ENCODE results near the gene MX2. TPM values are rescaled to one million over a fixed set of nuclear protein-coding genes. Genes with fewer than 3 reads are reported as not detected.

MX2 gene
- total and polyA plus RNA-seq, 2 of the 8 experiments (the other 6 are each of a cell fraction or from before 2014, with no cell fraction given), result 3.1 to 8.9 TPM

DNA sequence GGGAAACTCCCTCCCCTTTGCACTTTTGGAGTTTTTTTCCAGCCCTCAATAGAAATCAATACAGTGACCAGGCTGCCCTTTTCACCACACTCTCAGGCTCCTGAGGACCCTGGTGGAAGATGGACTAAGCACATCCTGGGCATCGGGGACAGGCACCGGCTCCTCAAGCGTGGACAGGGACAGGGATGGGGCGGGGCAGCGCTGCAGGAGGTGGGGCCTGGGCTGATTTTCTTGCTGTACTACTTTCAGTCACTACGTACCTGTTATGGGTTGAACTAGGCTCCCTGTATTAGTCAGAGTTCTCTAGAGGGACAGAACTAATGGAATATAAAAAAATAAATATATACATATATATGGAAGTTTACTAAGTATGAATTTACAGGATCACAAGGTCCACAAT is 2.5 kb downstream of the MX2 start:
- Histone ChIP-seq H4K5ac (ENCODE audit: insufficient read length, low read depth, low read length) (no peak overlapping the region), H2BK20ac (ENCODE audit: low read length) (no peak overlapping the region), H2AFZ (ENCODE audit: low read length) (no peak overlapping the region), H2AK5ac (ENCODE audit: low read depth, low read length) (no peak overlapping the region), H3K56ac (replicated peaks; ENCODE audit: insufficient read length, low read depth, low read length) (no peak overlapping the region), H3K23ac (ENCODE audit: insufficient read length) (no peak overlapping the region), H3K4me1 (replicated peaks in 1 of 4; ENCODE audit: control insufficient read depth in 3 of 4, insufficient read depth in 4 of 4, low read length in 3 of 4) (peaks cover 0 to 13% (median 5%) of the 10 kb centered on the region in 4 experiments; a peak in 5 of 7 replicates), H3K27ac (ENCODE audit: low read depth, low read length) (no peak overlapping the region), H3K23me2 (ENCODE audit: low read depth, low read length) (no peaks in the 10 kb centered on the region; the same call in 1 of the 2 replicates), H4K20me1 (replicated peaks in 1 of 2; ENCODE audit: control insufficient read depth in 1 of 2, insufficient read depth in 2 of 2, low read length in 2 of 2) (no peaks in the 10 kb centered on the region), H2BK5ac (ENCODE audit: low read depth, low read length) (no peak overlapping the region), H2BK120ac (replicated peaks; ENCODE audit: low read depth, low read length) (no peak overlapping the region), H3K9ac (replicated peaks in 1 of 4; ENCODE audit: extremely low read depth in 1 of 4, low read depth in 3 of 4, low read length in 3 of 4) (no peak overlapping the region), H3K27me3 (replicated peaks in 1 of 4; ENCODE audit: control insufficient read depth in 3 of 4, extremely low read depth in 1 of 4, insufficient read depth in 3 of 4, low read length in 3 of 4) (peaks cover 0 to 1% (median 0%) of the 10 kb centered on the region in 4 experiments; a peak in 2 of 7 replicates), H3K79me2 (ENCODE audit: control insufficient read depth in 1 of 2, insufficient read depth in 2 of 2, low read length in 2 of 2) (no peaks in the 10 kb centered on the region), H3K36me3 (ENCODE audit: control insufficient read depth in 2 of 4, insufficient read depth in 4 of 4, low read length in 3 of 4) (no peaks in the 10 kb centered on the region), H3K4ac (replicated peaks; ENCODE audit: insufficient read length, low read depth, low read length) (no peak overlapping the region), H3K14ac (ENCODE audit: insufficient read length) (no peak overlapping the region), H4K8ac (ENCODE audit: extremely low read depth, insufficient read depth, low read length) (no peak overlapping the region), H4K91ac (replicated peaks; ENCODE audit: insufficient read length, low read length) (no peak overlapping the region), H3K4me3 (ENCODE audit: extremely low read depth in 1 of 4, insufficient read depth in 2 of 4, low read depth in 3 of 4, low read length in 4 of 4) (no peak overlapping the region), H3K9me3 (ENCODE audit: insufficient read depth in 2 of 2, low read depth in 1 of 2, low read length in 1 of 2) (no peaks in the 10 kb centered on the region), H3K79me1 (ENCODE audit: low read depth, low read length) (no peaks in the 10 kb centered on the region), H2BK15ac (ENCODE audit: low read length) (no peak overlapping the region), H3K18ac (ENCODE audit: extremely low read depth, low read length) (no peak overlapping the region), H2BK12ac (ENCODE audit: low read depth, low read length) (no peak overlapping the region), H3K4me2 (ENCODE audit: insufficient read depth in 1 of 2, low read depth in 2 of 2, low read length in 2 of 2) (no peak overlapping the region)
- FAIRE-seq, result no peak
- DNase-seq (ENCODE audit: low read depth in 1 of 2, low spot score in 2 of 2), result no peak
- WGBS, 2 experiments (ENCODE audit: extremely low coverage in 1 of 2, insufficient coverage in 1 of 2, insufficient read length in 1 of 2, insufficient replicate concordance in 2 of 2, low coverage in 1 of 2, low lambda C conversion rate in 2 of 2, missing lambda C conversion rate in 1 of 2), result 88% methylated on average over 6 of the region's 6 CpGs; no CpG with 5 or more reads in 1 of the 2 experiments
- ChIA-PET CTCF (ENCODE audit: partially characterized antibody) (interaction anchor here (9.6 kb wide), 1 partner anchor 80 kb away, joined by 72 read pairs; no protein-coding TSS in a partner anchor), POLR2A (ENCODE audit: partially characterized antibody) (no interaction called here)
- TF ChIP-seq TEAD4 (IDR thresholded peaks at IDR 0.05; ENCODE audit: low read depth, low read length), result no peak
- no peak for TF ChIP-seq NRF1 (IDR thresholded peaks at IDR 0.05; ENCODE audit: low read depth, low read length)
- no peak for TF ChIP-seq TBP (IDR thresholded peaks at IDR 0.05; ENCODE audit: low read depth, low read length)
- no peak for TF ChIP-seq BCL11A (IDR thresholded peaks at IDR 0.05; ENCODE audit: low read depth in 2 of 2, low read length in 2 of 2)
- no peak for TF ChIP-seq MAFK (IDR thresholded peaks at IDR 0.05; ENCODE audit: low read depth, low read length)
- no peak for TF ChIP-seq CEBPB (IDR thresholded peaks at IDR 0.05; ENCODE audit: low read depth, low read length)
- TF ChIP-seq CREB1 (IDR thresholded peaks at IDR 0.05), result no peak
- TF ChIP-seq, protein P1, sequence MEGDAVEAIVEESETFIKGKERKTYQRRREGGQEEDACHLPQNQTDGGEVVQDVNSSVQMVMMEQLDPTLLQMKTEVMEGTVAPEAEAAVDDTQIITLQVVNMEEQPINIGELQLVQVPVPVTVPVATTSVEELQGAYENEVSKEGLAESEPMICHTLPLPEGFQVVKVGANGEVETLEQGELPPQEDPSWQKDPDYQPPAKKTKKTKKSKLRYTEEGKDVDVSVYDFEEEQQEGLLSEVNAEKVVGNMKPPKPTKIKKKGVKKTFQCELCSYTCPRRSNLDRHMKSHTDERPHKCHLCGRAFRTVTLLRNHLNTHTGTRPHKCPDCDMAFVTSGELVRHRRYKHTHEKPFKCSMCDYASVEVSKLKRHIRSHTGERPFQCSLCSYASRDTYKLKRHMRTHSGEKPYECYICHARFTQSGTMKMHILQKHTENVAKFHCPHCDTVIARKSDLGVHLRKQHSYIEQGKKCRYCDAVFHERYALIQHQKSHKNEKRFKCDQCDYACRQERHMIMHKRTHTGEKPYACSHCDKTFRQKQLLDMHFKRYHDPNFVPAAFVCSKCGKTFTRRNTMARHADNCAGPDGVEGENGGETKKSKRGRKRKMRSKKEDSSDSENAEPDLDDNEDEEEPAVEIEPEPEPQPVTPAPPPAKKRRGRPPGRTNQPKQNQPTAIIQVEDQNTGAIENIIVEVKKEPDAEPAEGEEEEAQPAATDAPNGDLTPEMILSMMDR (IDR thresholded peaks at IDR 0.05; ENCODE audit: control extremely low read depth in 1 of 3, insufficient read depth in 1 of 3, low read depth in 1 of 3, low read length in 3 of 3), result no peak
- TF ChIP-seq PHF8 (conservative IDR thresholded peaks at IDR 0.05; ENCODE audit: low read depth, low read length), result no peak
- TF ChIP-seq HDAC6 (IDR thresholded peaks at IDR 0.05; ENCODE audit: low read depth, low read length), result no peak
- TF ChIP-seq POLR2A (IDR thresholded peaks at IDR 0.05; ENCODE audit: control extremely low read depth in 1 of 2, low read depth in 2 of 2, low read length in 2 of 2), result no peak
- TF ChIP-seq TAF1 (IDR thresholded peaks at IDR 0.05; ENCODE audit: low read depth, low read length), result no peak
- TF ChIP-seq BRCA1 (IDR thresholded peaks at IDR 0.05; ENCODE audit: low read depth, low read length), result no peak
- no peak for TF ChIP-seq KDM4A (IDR thresholded peaks at IDR 0.05; ENCODE audit: low read depth, low read length, severe bottlenecking)
